HepG2 (cell line): ENCODE measurements around the gene BBS1. TPM values are rescaled to one million over a fixed set of nuclear protein-coding genes. Genes with fewer than 3 reads are reported as not detected.

Experiments
- ADNP ChIP-seq: sonication (generic); formaldehyde crosslinking; IDR thresholded peaks from 2 replicates; pipeline ENCODE4 v1.4.0; 2020; ENCODE audit warnings: missing genetic modification reagents
- ELK4 ChIP-seq: sonication (generic); formaldehyde crosslinking; IDR thresholded peaks from 2 replicates; pipeline ENCODE4 v1.9.0; 2021; ENCODE audit warnings: missing genetic modification reagents, borderline replicate concordance
- KLF16 ChIP-seq, 2 experiments: sonication (generic) in 1 of 2; formaldehyde crosslinking in 1 of 2; IDR thresholded peaks; 2 replicates each; pipeline versions ENCODE4 v1.6.1 to v1.8.0; 2016 to 2023; ENCODE audit warnings: missing genetic modification reagents in 2 of 2, missing compliant biosample characterization in 1 of 2
- LCORL ChIP-seq, 2 experiments: fragments of 450-650 bp in 1 of 2; sonication (generic) in 1 of 2; formaldehyde crosslinking in 1 of 2; IDR thresholded peaks; 2 replicates each; pipeline versions ENCODE4 v1.5.0 to v1.6.1; 2017 to 2020; ENCODE audit warnings: antibody characterized with exemption in 1 of 2, missing genetic modification reagents in 1 of 2
- MEIS2 ChIP-seq: sonication (generic); formaldehyde crosslinking; IDR thresholded peaks from 2 replicates; pipeline ENCODE4 v1.9.0; 2021; ENCODE audit warnings: mild to moderate bottlenecking, missing genetic modification reagents
- NR2F2 ChIP-seq: IDR thresholded peaks from 2 replicates; pipeline ENCODE4 v1.6.1; 2012; ENCODE audit warnings: low read depth, inconsistent platforms, borderline replicate concordance
- RCOR2 ChIP-seq: IDR thresholded peaks from 2 replicates; pipeline ENCODE4 v1.6.1; 2016; ENCODE audit warnings: missing biosample characterization, missing genetic modification reagents
- SMC3 ChIP-seq: IDR thresholded peaks from 2 replicates; pipeline ENCODE4 v1.6.1; 2011; ENCODE audit warnings: low read length, improper control_type of control experiment
- STAG1 ChIP-seq: sonication (generic); formaldehyde crosslinking; IDR thresholded peaks from 2 replicates; pipeline ENCODE4 v1.4.0; 2020; ENCODE audit warnings: missing genetic modification reagents
- THAP11 ChIP-seq: IDR thresholded peaks from 2 replicates; pipeline ENCODE4 v1.6.1; 2016; ENCODE audit warnings: missing biosample characterization, missing genetic modification reagents
- XRCC5 ChIP-seq: fragments of 200-400 bp; formaldehyde crosslinking; optimal IDR thresholded peaks from 2 replicates; pipeline ENCODE3; 2017; ENCODE audit warnings: mild to moderate bottlenecking, low read length
- ZEB1 ChIP-seq: IDR thresholded peaks from 2 replicates; pipeline ENCODE4 v1.6.1; 2012; ENCODE audit warnings: mild to moderate bottlenecking, low read depth, inconsistent platforms; ENCODE audit not compliant: insufficient replicate concordance
- ZMYM3 ChIP-seq: sonication (generic); formaldehyde crosslinking; IDR thresholded peaks from 2 replicates; pipeline ENCODE4 v1.5.1; 2020; ENCODE audit warnings: mild to moderate bottlenecking, missing genetic modification reagents
- ZNF468 ChIP-seq: sonication (generic); formaldehyde crosslinking; IDR thresholded peaks from 2 replicates; pipeline ENCODE4 v1.8.0; 2022; ENCODE audit warnings: mild to moderate bottlenecking, moderate library complexity, missing genetic modification reagents
- polyA plus RNA-seq, 8 experiments: library from polyadenylated mRNA; depleted of rRNA in 3 of 8; stranded (reverse) in 7 of 8; unstranded in 1 of 8; fragments of >200 nt; fragmentation: Illumina TruSeq in 4 of 8; extraction: Trizol in 4 of 8; gene quantifications; 2 replicates each; pipeline versions ENCODE4 v1.2.1 to v1.2.3, GENCODE V29; 2011 to 2016; ENCODE audit warnings: low read depth in 4 of 8, missing spikeins in 1 of 8, mixed read lengths in 1 of 8; ENCODE audit not compliant: insufficient read depth in 1 of 8
- total RNA-seq, 5 experiments: library from RNA; depleted of rRNA; stranded (reverse); fragments of >200 nt; fragmentation: Illumina TruSeq; extraction: Trizol; gene quantifications; 2 replicates each; pipeline ENCODE4 v1.2.3, GENCODE V29; 2016; ENCODE audit warnings: low read depth in 1 of 5
- TF ChIP-seq, protein P1 (sequence below): sonication (generic); formaldehyde crosslinking; IDR thresholded peaks from 2 replicates; pipeline ENCODE4 v1.5.0; 2020; ENCODE audit warnings: mild to moderate bottlenecking, missing genetic modification reagents, moderate library complexity
- TF ChIP-seq, protein P2 (sequence below): sonication (generic); formaldehyde crosslinking; IDR thresholded peaks from 2 replicates; pipeline ENCODE4 v1.4.0; 2020; ENCODE audit warnings: mild to moderate bottlenecking, missing genetic modification reagents

Gene BBS1
- total and polyA plus RNA-seq, 2 of the 13 experiments (the other 11 are each of a cell fraction or from before 2014, with no cell fraction given): 11.7 to 14.1 TPM

- TF ChIP-seq STAG1 (CRISPR knock-in tag): peak; percentile 64
- peak; percentile 41 for TF ChIP-seq THAP11
- peak; percentile 67 for TF ChIP-seq XRCC5
- peak; percentile 92 for TF ChIP-seq ZMYM3
- TF ChIP-seq MEIS2 (CRISPR knock-in tag): peak; percentile 94
- TF ChIP-seq LCORL (IDR thresholded peaks at IDR 0.05): no peak
- TF ChIP-seq LCORL (CRISPR knock-in tag; IDR thresholded peaks at IDR 0.05): 0 out of 2 replicates have a peak, but pooled peaks have one; percentile 17
- 0 out of 4 replicates have a peak, but pooled peaks of 1 of the 2 experiments have one; percentile 31 for TF ChIP-seq KLF16 (CRISPR knock-in tag; IDR thresholded peaks at IDR 0.05)
- TF ChIP-seq SMC3: peak; percentile 54; the same call in 1 of the 2 replicates
- TF ChIP-seq ZEB1: peak; percentile 73
- TF ChIP-seq RCOR2 (CRISPR knock-in tag): peak; percentile 40; the same call in 1 of the 2 replicates
- no peak for TF ChIP-seq ELK4 (CRISPR knock-in tag)
- TF ChIP-seq ZNF468 (CRISPR knock-in tag): 0 out of 2 replicates have a peak, but pooled peaks have one; percentile 39
- TF ChIP-seq ADNP: peak; percentile 47; the same call in 1 of the 2 replicates
- TF ChIP-seq NR2F2: no peak
- TF ChIP-seq, protein P1, sequence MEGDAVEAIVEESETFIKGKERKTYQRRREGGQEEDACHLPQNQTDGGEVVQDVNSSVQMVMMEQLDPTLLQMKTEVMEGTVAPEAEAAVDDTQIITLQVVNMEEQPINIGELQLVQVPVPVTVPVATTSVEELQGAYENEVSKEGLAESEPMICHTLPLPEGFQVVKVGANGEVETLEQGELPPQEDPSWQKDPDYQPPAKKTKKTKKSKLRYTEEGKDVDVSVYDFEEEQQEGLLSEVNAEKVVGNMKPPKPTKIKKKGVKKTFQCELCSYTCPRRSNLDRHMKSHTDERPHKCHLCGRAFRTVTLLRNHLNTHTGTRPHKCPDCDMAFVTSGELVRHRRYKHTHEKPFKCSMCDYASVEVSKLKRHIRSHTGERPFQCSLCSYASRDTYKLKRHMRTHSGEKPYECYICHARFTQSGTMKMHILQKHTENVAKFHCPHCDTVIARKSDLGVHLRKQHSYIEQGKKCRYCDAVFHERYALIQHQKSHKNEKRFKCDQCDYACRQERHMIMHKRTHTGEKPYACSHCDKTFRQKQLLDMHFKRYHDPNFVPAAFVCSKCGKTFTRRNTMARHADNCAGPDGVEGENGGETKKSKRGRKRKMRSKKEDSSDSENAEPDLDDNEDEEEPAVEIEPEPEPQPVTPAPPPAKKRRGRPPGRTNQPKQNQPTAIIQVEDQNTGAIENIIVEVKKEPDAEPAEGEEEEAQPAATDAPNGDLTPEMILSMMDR (CRISPR knock-in tag): peak; percentile 83
- TF ChIP-seq, protein P2, sequence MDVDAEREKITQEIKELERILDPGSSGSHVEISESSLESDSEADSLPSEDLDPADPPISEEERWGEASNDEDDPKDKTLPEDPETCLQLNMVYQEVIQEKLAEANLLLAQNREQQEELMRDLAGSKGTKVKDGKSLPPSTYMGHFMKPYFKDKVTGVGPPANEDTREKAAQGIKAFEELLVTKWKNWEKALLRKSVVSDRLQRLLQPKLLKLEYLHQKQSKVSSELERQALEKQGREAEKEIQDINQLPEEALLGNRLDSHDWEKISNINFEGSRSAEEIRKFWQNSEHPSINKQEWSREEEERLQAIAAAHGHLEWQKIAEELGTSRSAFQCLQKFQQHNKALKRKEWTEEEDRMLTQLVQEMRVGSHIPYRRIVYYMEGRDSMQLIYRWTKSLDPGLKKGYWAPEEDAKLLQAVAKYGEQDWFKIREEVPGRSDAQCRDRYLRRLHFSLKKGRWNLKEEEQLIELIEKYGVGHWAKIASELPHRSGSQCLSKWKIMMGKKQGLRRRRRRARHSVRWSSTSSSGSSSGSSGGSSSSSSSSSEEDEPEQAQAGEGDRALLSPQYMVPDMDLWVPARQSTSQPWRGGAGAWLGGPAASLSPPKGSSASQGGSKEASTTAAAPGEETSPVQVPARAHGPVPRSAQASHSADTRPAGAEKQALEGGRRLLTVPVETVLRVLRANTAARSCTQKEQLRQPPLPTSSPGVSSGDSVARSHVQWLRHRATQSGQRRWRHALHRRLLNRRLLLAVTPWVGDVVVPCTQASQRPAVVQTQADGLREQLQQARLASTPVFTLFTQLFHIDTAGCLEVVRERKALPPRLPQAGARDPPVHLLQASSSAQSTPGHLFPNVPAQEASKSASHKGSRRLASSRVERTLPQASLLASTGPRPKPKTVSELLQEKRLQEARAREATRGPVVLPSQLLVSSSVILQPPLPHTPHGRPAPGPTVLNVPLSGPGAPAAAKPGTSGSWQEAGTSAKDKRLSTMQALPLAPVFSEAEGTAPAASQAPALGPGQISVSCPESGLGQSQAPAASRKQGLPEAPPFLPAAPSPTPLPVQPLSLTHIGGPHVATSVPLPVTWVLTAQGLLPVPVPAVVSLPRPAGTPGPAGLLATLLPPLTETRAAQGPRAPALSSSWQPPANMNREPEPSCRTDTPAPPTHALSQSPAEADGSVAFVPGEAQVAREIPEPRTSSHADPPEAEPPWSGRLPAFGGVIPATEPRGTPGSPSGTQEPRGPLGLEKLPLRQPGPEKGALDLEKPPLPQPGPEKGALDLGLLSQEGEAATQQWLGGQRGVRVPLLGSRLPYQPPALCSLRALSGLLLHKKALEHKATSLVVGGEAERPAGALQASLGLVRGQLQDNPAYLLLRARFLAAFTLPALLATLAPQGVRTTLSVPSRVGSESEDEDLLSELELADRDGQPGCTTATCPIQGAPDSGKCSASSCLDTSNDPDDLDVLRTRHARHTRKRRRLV (CRISPR knock-in tag): peak; percentile 9; the same call in 1 of the 2 replicates
Observed at GRCh38 chr11:66478729-66479393, 31.6 kb upstream of the BBS1 start (continued).
